Fibroblast of upper back skin (primary cell): ENCODE measurements around the gene AMY2B.
"Not testable (repeated sequence)": the region's sequence is repeated elsewhere in the genome, so short reads cannot be mapped to it uniquely, and the experiment has no call there.

Experiments used
- DNase-seq: peaks from one replicate; pipeline ENCODE4 v3.0.0-alpha.2; 2013

The AMY2B gene

DNA sequence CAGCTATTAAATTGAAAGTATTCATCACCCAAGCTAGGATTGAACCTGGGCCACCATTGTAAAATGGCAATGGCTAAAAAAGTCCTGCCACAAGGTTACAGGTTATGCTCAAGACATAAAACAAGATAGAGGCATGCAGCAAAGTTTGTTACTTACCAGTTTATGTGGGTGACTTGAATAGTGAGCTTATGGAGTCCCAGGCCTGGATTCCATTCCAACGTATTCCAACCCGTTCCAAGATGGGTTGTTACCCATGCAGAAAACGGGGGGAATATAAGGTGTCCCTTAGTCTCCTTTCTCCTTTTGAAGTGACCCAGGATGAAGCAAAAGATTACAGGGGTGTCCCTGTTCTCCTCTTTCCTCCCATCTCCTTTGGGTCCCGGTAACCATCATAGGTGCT, 56.0 kb downstream of the AMY2B start:
- not testable (repeated sequence) for DNase-seq
